ENCODE data around the gene WDR33. TPM values are rescaled to one million over a fixed set of nuclear protein-coding genes. Genes with fewer than 3 reads are reported as not detected.
A peak's percentile ranks its signal among the peaks of the same experiment; 100 is the strongest.

The WDR33 gene
- total and polyA plus RNA-seq, 2 of the 13 experiments (the other 11 are each of a cell fraction or from before 2014, with no cell fraction given): 54.9 to 78.2 TPM

GRCh38 chr2:127701193-127701650 is 109.7 kb downstream of the WDR33 start, which contains the start of gene SFT2D3 (continued):
- TF ChIP-seq MYC (CRISPR knock-in tag; IDR thresholded peaks at IDR 0.05; ENCODE audit: borderline replicate concordance) (peak; percentile 83), SAP130 (CRISPR knock-in tag; IDR thresholded peaks at IDR 0.05; ENCODE audit: low read depth) (peak; percentile 93), ZNF12 (CRISPR knock-in tag; IDR thresholded peaks at IDR 0.05) (0 out of 2 replicates have a peak, but pooled peaks have one; percentile 14), ZNF646 (CRISPR knock-in tag; IDR thresholded peaks at IDR 0.05) (peak; percentile 24; the same call in 1 of the 2 replicates), ZKSCAN5 (CRISPR knock-in tag; IDR thresholded peaks at IDR 0.05) (peak; percentile 46; the same call in 1 of the 2 replicates), SP2 (CRISPR knock-in tag; IDR thresholded peaks at IDR 0.05) (peak; percentile 86), ARHGAP35 (CRISPR knock-in tag; IDR thresholded peaks at IDR 0.05; ENCODE audit: borderline replicate concordance) (peak; percentile 57; the same call in 1 of the 2 replicates), SNAPC2 (CRISPR knock-in tag; IDR thresholded peaks at IDR 0.05) (no peak), ZNF609 (CRISPR knock-in tag; IDR thresholded peaks at IDR 0.05; ENCODE audit: borderline replicate concordance) (peak; percentile 64), SMAD9 (CRISPR knock-in tag; IDR thresholded peaks at IDR 0.05) (peak; percentile 70; the same call in 1 of the 2 replicates), HIVEP1 (CRISPR knock-in tag; IDR thresholded peaks at IDR 0.05) (peak; percentile 63), MAZ (IDR thresholded peaks at IDR 0.05; ENCODE audit: borderline replicate concordance, low read depth, low read length) (peak; percentile 52; the same call in 1 of the 2 replicates), MAZ (CRISPR knock-in tag; IDR thresholded peaks at IDR 0.05; ENCODE audit: low read depth) (no peak), CTCF (CRISPR knock-in tag; IDR thresholded peaks at IDR 0.05) (peak; percentile 34; the same call in 1 of the 2 replicates), KDM5A (IDR thresholded peaks at IDR 0.05; ENCODE audit: borderline replicate concordance, low read length) (0 out of 2 replicates have a peak, but pooled peaks have one; percentile 24)
